DND-41 (cell line): ENCODE data around the gene C14orf93.

Source experiments
- CTCF ChIP-seq: IDR thresholded peaks from 2 replicates; pipeline ENCODE4 v1.5.1; 2012; ENCODE audit warnings: borderline replicate concordance, low read length, moderate library complexity, mild to moderate bottlenecking; ENCODE audit not compliant: poor library complexity, severe bottlenecking; ENCODE audit errors: extremely low read depth
- EZH2 ChIP-seq: IDR thresholded peaks from 3 replicates; pipeline ENCODE4 v1.6.1; 2012; ENCODE audit warnings: borderline replicate concordance, low read depth, mild to moderate bottlenecking, moderate library complexity, low read length, inconsistent platforms; ENCODE audit not compliant: severe bottlenecking

- TF ChIP-seq CTCF (no peak), EZH2 (no peak)
These were observed 35.2 kb downstream of the C14orf93 start for GRCh38 chr14:22974530-22975313.
